ENCODE measurements around the gene CARD14.

The CARD14 gene

GRCh38 chr17:80256034-80256350, 86.2 kb downstream of the CARD14 start:
- no peak for DNase-seq

GRCh38 chr17:80257716-80258213, 87.9 kb downstream of the CARD14 start:
- no peak for DNase-seq

GRCh38 chr17:80258296-80258695, 88.5 kb downstream of the CARD14 start:
- DNase-seq, result peak; percentile 56
